ENCODE data around the gene DKK3. TPM values are rescaled to one million over a fixed set of nuclear protein-coding genes. Genes with fewer than 3 reads are reported as not detected.

Gene DKK3
- total and polyA plus RNA-seq, 2 of the 13 experiments (the other 11 are each of a cell fraction or from before 2014, with no cell fraction given), result 0.09 to 0.67 TPM

DNA sequence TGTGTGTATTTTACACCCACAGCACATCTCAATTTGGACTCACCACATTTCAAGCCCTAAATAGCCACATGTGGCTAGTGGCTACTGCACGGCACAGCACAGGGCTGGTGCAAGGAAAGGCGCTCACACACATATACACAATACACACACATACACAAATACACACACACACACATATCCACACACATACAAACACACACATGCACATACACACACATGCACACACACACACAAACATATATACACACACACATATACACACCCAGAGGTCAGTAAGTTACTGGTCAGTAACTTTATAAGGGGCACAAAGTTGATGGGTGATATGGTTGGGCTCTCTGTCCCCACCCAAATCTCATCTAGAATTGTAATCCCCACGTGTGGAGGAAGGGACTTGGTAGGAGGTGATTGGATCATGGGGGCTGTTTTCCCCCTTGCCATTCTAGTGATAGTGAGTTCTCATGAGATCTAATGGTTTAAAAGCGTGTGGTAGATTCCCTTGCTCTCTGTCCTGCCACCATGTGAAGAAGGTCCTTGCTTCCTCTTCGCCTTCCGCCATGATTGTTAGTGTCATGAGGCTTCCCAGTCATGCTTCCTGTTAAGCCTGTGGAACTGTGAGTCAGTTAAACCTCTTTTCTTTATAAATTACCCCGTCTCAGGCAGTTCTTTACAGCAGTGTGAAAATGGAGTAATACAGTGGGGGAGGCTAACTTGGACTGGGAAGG lies 37.6 kb upstream of the DKK3 start:
- Histone ChIP-seq H3K79me2 (ENCODE audit: insufficient read depth, low read length) (no peaks in the 10 kb centered on the region), H3K4me1 (ENCODE audit: insufficient read depth, low read length) (peaks cover 37% of the 10 kb centered on the region), H4K20me1 (ENCODE audit: insufficient read depth, low read length) (no peaks in the 10 kb centered on the region), H2AFZ (ENCODE audit: low read length) (no peak overlapping the region), H3K9ac (ENCODE audit: insufficient read depth, low read depth, low read length) (no peak overlapping the region), H3K9me3 (ENCODE audit: low read length) (no peaks in the 10 kb centered on the region), H3K27me3 (ENCODE audit: control insufficient read depth in 1 of 2, insufficient read depth in 2 of 2, low read length in 2 of 2) (no peaks in the 10 kb centered on the region; a peak in 1 of 5 replicates), H3K4me3 (replicated peaks in 1 of 3; ENCODE audit: insufficient read depth in 1 of 3, low read depth in 2 of 3, low read length in 3 of 3) (no peak overlapping the region), H3K27ac (ENCODE audit: extremely low read length, insufficient read depth, low read length) (no peak overlapping the region), H3K4me2 (ENCODE audit: low read depth, low read length) (no peak overlapping the region), H3K36me3 (replicated peaks in 1 of 2; ENCODE audit: control insufficient read depth in 1 of 2, insufficient read depth in 2 of 2, low read length in 2 of 2) (no peaks in the 10 kb centered on the region)
- intact Hi-C loops (cut with micrococcal nuclease; ENCODE audit: unreplicated experiment) (loop anchor here (2.0 to 5.0 kb wide), 3 partner anchors 41 to 257 kb away; no protein-coding TSS in a partner anchor), in situ Hi-C loops (cut with HindIII; ENCODE audit: extremely low pct_ligation_motif_present, low pct_unique_long_range_greater_than_20kb) (loop anchor here (5.0 to 10.0 kb wide), 4 partner anchors 114 to 251 kb away; no protein-coding TSS in a partner anchor)
- ChIA-PET CTCF (ENCODE audit: low intra/inter-chr PET ratio, low total read pairs) (interaction anchor here (3.0 to 4.4 kb wide), 2 partner anchors 190 to 236 kb away, joined by 52 to 57 read pairs; no protein-coding TSS in a partner anchor), POLR2A (no interaction called here)
- FAIRE-seq (no peak), ATAC-seq (no peak), DNase-seq (ENCODE audit: low spot score) (no peak)
- TF ChIP-seq ZNF264 (CRISPR knock-in tag; IDR thresholded peaks at IDR 0.05) (no peak), RAD51 (IDR thresholded peaks at IDR 0.05; ENCODE audit: borderline replicate concordance) (no peak), ZNF225 (CRISPR knock-in tag; IDR thresholded peaks at IDR 0.05) (no peak), ZNF766 (CRISPR knock-in tag; IDR thresholded peaks at IDR 0.05; ENCODE audit: borderline replicate concordance) (no peak), MATR3 (CRISPR knock-in tag; IDR thresholded peaks at IDR 0.05) (no peak), FOXA3 (CRISPR knock-in tag; IDR thresholded peaks at IDR 0.05) (no peak), ZNF20 (CRISPR knock-in tag; IDR thresholded peaks at IDR 0.05) (no peak), TP53 (CRISPR knock-in tag; conservative IDR thresholded peaks at IDR 0.05) (no peak), ZNF749 (CRISPR knock-in tag; IDR thresholded peaks at IDR 0.05; ENCODE audit: borderline replicate concordance) (no peak), REXO4 (CRISPR knock-in tag; IDR thresholded peaks at IDR 0.05; ENCODE audit: borderline replicate concordance) (no peak)
- TF ChIP-seq, protein P1, sequence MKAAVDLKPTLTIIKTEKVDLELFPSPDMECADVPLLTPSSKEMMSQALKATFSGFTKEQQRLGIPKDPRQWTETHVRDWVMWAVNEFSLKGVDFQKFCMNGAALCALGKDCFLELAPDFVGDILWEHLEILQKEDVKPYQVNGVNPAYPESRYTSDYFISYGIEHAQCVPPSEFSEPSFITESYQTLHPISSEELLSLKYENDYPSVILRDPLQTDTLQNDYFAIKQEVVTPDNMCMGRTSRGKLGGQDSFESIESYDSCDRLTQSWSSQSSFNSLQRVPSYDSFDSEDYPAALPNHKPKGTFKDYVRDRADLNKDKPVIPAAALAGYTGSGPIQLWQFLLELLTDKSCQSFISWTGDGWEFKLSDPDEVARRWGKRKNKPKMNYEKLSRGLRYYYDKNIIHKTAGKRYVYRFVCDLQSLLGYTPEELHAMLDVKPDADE (CRISPR knock-in tag; IDR thresholded peaks at IDR 0.05), result no peak
- 60% methylated on average over 7 of the region's 7 CpGs for WGBS (ENCODE audit: low lambda C conversion rate)
- no TSS peak for BruUV-seq (replicated peaks)

Data from HepG2 (cell line).